Vagina (tissue), 2 donors: ENCODE results near the gene KNOP1. TPM values are rescaled to one million over a fixed set of nuclear protein-coding genes. Genes with fewer than 3 reads are reported as not detected.
A peak's percentile ranks its signal among the peaks of the same experiment; 100 is the strongest.
"Not testable (repeated sequence)": the region's sequence is repeated elsewhere in the genome, so short reads cannot be mapped to it uniquely, and the experiment has no call there.

ENCODE experiments used
- DNase-seq, 2 donors: peaks; one replicate each; pipeline ENCODE4 v3.0.0-alpha.2; 2017; ENCODE audit errors: extremely low spot score in 2 of 2
- H3K27ac ChIP-seq: fragments of 200-600 bp; sonication (generic); one replicate; pipeline ENCODE4 v1.5.1; 2019
- H3K27me3 ChIP-seq: fragments of 200-600 bp; sonication (generic); one replicate; pipeline ENCODE4 v1.5.1; 2019
- H3K36me3 ChIP-seq, 2 donors: fragments of 200-600 bp; sonication (generic); one replicate each; pipeline ENCODE4 v1.5.1; 2017 to 2019
- H3K4me1 ChIP-seq: fragments of 200-600 bp; sonication (generic); one replicate; pipeline ENCODE4 v1.5.1; 2019
- H3K4me3 ChIP-seq, 2 donors: fragments of 200-600 bp; sonication (generic); 1 replicate in 1 of 2; 2 replicates in 1 of 2; pipeline ENCODE4 v1.5.1; 2016 to 2019
- H3K9me3 ChIP-seq: fragments of 200-600 bp; sonication (generic); one replicate; pipeline ENCODE4 v1.5.1; 2019
- CTCF ChIP-seq, 3 experiments: fragments of 450-650 bp in 2 of 3; fragments of 200-600 bp in 1 of 3; sonication (generic) in 1 of 3; IDR thresholded peaks; one replicate each; pipeline ENCODE4 v1.5.1; 2017 to 2019; ENCODE audit warnings: antibody characterized with exemption in 3 of 3, mild to moderate bottlenecking in 2 of 3, moderate library complexity in 2 of 3
- POLR2A ChIP-seq, 2 donors: fragments of 450-650 bp; IDR thresholded peaks; one replicate each; pipeline ENCODE4 v1.6.1; 2017; ENCODE audit warnings: antibody characterized with exemption in 2 of 2, mild to moderate bottlenecking in 2 of 2, moderate library complexity in 2 of 2
- POLR2AphosphoS5 ChIP-seq, 2 donors: sonication (generic); formaldehyde crosslinking; IDR thresholded peaks; one replicate each; pipeline ENCODE4 v1.9.0; 2017; ENCODE audit warnings: antibody characterized with exemption in 2 of 2, mild to moderate bottlenecking in 2 of 2, low read depth in 1 of 2; ENCODE audit not compliant: insufficient read depth in 1 of 2
- intact Hi-C: fragments of 100-400 bp; cut with DNase I; formaldehyde crosslinking; loops from one replicate; pipeline ENCODE4 v1.15.1; 2023
- total RNA-seq: library from RNA; depleted of rRNA; stranded (reverse); fragments of >200 nt; gene quantifications from one replicate; pipeline ENCODE4 v1.2.3, GENCODE V29; 2016

Gene KNOP1
- total RNA-seq, 1 donor from 2014 or later = 7.9 TPM

GRCh38 chr16:19680881-19681340 is 37.1 kb downstream of the KNOP1 start:
- Histone ChIP-seq H3K36me3 (peaks cover 0 to 38% of the 10 kb centered on the region in 2 donors), H3K4me3 (no peak overlapping the region), H3K4me1 (no peaks in the 10 kb centered on the region), H3K27me3 (no peaks in the 10 kb centered on the region), H3K9me3 (no peaks in the 10 kb centered on the region), H3K27ac (no peak overlapping the region)
- DNase-seq = no peak
- TF ChIP-seq POLR2A (IDR thresholded peaks at IDR 0.05) = no peak
- TF ChIP-seq CTCF (IDR thresholded peaks at IDR 0.05) = no peak
- TF ChIP-seq POLR2AphosphoS5 (IDR thresholded peaks at IDR 0.05; ENCODE audit: insufficient read depth in 1 of 2, low read depth in 1 of 2) = no peak
- intact Hi-C loops = no loop called here

- H3K4me3 ChIP-seq, H3K9me3 ChIP-seq, DNase-seq, H3K27me3 ChIP-seq, intact Hi-C loops, H3K4me1 ChIP-seq: not testable (repeated sequence)
- Histone ChIP-seq H3K36me3 (peaks cover 0 to 22% of the 10 kb centered on the region in 2 donors), H3K27ac (peak overlapping the region; percentile 58)
Observed at GRCh38 chr16:19679281-19679680, 38.7 kb downstream of the KNOP1 start.

GRCh38 chr16:19678804-19679203 is 39.2 kb downstream of the KNOP1 start:
- no peak for DNase-seq
- Histone ChIP-seq H3K36me3 (peaks cover 0 to 17% of the 10 kb centered on the region in 2 donors), H3K27ac (peak overlapping the region; percentile 58), H3K27me3 (no peaks in the 10 kb centered on the region), H3K4me3 (no peak overlapping the region), H3K9me3 (no peaks in the 10 kb centered on the region), H3K4me1 (no peaks in the 10 kb centered on the region)
- intact Hi-C loops = no loop called here
- no peak for TF ChIP-seq CTCF (IDR thresholded peaks at IDR 0.05)
- no peak for TF ChIP-seq POLR2AphosphoS5 (IDR thresholded peaks at IDR 0.05; ENCODE audit: insufficient read depth in 1 of 2, low read depth in 1 of 2)
- TF ChIP-seq POLR2A (IDR thresholded peaks at IDR 0.05) = no peak

- H3K9me3 ChIP-seq = no peaks in the 10 kb centered on the region
- intact Hi-C loops = no loop called here
- H3K4me3 ChIP-seq = no peak overlapping the region
- peaks cover 0 to 3% of the 10 kb centered on the region in 2 donors for H3K36me3 ChIP-seq
- no peak overlapping the region for H3K27ac ChIP-seq
- H3K4me1 ChIP-seq = no peaks in the 10 kb centered on the region
- no peak for DNase-seq
- H3K27me3 ChIP-seq = no peaks in the 10 kb centered on the region
- TF ChIP-seq POLR2AphosphoS5 (IDR thresholded peaks at IDR 0.05; ENCODE audit: insufficient read depth in 1 of 2, low read depth in 1 of 2) (no peak), POLR2A (IDR thresholded peaks at IDR 0.05) (no peak), CTCF (IDR thresholded peaks at IDR 0.05) (no peak)
Observed at GRCh38 chr16:19677402-19677801, 40.6 kb downstream of the KNOP1 start.

- intact Hi-C loops = no loop called here
- Histone ChIP-seq H3K4me1 (no peaks in the 10 kb centered on the region), H3K27ac (no peak overlapping the region), H3K36me3 (peaks cover 0 to 11% of the 10 kb centered on the region in 2 donors), H3K27me3 (no peaks in the 10 kb centered on the region), H3K9me3 (no peaks in the 10 kb centered on the region), H3K4me3 (no peak overlapping the region)
- no peak for TF ChIP-seq CTCF (IDR thresholded peaks at IDR 0.05)
- TF ChIP-seq POLR2A (IDR thresholded peaks at IDR 0.05) = no peak
- no peak for TF ChIP-seq POLR2AphosphoS5 (IDR thresholded peaks at IDR 0.05; ENCODE audit: insufficient read depth in 1 of 2, low read depth in 1 of 2)
- DNase-seq = no peak
Observed at GRCh38 chr16:19674485-19674884, 43.5 kb downstream of the KNOP1 start.
